NCI-H524 treated with DMSO at 0.1 percent for 48 hours (cell line): ENCODE measurements around the gene BICRA.
"Not testable (repeated sequence)": the region's sequence is repeated elsewhere in the genome, so short reads cannot be mapped to it uniquely, and the experiment has no call there.

Experiments used
- DNase-seq: peaks from one replicate; lab custom pipeline; 2025; lab: John Stamatoyannopoulos, UW

BICRA gene

GRCh38 chr19:47694466-47695273 is 85.7 kb downstream of the BICRA start:
- DNase-seq = no peak

DNA sequence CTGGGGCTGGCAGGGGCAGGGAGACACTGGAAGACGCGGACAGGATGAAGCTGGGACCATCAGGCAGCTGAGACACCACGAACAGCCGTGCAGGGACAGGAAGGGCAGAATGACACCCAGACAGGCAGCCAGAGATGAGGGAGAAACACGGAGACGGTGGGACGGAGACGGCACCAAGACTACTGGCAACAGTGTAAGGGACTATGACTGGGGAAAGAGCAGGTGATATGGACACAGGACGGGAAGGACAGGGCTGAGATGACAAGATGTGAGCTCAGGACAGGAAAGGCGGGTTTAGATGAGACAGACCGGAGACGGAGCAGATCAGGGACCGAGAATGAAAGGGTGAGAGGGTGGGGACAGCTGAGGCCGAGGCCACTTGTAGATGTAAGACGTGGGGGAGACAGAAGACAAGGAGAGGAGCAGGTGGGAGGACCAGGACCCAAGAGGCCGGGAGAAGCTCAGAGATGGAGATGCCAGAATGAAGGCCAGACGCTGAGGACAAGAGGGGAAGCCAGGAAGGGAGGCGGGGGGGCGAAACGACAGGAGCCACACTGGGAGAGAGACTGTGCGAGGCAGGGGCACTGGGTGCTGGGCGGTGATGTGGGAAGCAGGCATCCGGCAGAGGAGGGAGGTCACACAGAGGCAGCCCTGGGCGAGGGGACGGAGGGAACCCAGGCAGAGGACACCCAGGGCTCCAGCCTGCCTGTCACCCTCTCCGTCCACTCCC is 86.8 kb downstream of the BICRA start:
- DNase-seq = no peak

DNA sequence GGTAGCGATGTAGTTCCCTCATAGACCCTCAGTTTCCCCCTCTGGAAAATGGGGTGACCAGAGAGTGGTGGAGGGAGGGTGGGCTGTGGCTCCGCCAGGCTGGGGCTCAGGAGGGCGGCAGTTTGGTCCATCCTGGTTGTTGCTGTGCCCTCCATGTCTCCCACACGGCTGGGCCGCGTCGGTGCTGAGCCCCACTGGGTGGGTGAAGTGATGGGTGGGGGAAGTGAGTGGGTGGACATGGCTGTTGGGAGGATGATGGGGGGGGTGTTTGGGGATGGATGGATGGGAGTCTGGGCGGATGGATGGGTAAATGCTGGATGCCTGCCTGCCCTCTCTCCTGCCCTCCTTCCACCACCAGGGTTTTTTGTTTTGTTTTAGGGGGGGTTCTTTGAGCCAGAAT is 87.7 kb downstream of the BICRA start:
- no peak for DNase-seq

- DNase-seq = peak; percentile 5
These were observed 89.1 kb downstream of the BICRA start for GRCh38 chr19:47697863-47698609.

GRCh38 chr19:47698631-47699359 is 89.9 kb downstream of the BICRA start:
- no peak for DNase-seq

DNA sequence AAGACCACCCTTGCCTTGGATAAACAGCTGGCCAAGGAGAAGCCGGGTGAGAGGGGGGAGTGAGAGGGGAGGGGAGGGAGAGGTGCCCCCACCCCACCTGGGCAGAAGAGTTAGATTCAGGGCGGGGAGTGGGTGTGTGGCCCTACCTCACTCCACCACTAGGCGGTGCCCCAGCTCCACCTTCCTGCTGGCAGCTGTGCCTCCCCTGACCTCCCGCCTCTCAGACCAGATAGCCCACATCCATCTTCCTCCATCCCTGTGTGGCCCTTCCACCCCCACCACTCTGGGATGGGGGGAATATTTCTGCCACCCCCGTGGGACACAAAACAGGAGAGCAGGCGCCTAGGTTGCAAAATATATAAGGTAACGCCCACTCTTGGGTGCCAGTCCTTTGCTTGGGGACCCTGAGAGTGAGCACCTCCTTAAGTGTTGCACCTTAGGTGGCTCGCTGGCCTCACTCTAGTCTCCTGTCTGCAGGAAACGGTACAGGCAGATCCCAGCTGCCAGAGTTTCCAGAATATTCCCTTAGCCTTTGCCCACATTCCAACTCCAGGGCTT is 90.5 kb downstream of the BICRA start:
- DNase-seq = peak; percentile 11

- DNase-seq = no peak
These were observed 92.2 kb downstream of the BICRA start for GRCh38 chr19:47700934-47701716.

DNA sequence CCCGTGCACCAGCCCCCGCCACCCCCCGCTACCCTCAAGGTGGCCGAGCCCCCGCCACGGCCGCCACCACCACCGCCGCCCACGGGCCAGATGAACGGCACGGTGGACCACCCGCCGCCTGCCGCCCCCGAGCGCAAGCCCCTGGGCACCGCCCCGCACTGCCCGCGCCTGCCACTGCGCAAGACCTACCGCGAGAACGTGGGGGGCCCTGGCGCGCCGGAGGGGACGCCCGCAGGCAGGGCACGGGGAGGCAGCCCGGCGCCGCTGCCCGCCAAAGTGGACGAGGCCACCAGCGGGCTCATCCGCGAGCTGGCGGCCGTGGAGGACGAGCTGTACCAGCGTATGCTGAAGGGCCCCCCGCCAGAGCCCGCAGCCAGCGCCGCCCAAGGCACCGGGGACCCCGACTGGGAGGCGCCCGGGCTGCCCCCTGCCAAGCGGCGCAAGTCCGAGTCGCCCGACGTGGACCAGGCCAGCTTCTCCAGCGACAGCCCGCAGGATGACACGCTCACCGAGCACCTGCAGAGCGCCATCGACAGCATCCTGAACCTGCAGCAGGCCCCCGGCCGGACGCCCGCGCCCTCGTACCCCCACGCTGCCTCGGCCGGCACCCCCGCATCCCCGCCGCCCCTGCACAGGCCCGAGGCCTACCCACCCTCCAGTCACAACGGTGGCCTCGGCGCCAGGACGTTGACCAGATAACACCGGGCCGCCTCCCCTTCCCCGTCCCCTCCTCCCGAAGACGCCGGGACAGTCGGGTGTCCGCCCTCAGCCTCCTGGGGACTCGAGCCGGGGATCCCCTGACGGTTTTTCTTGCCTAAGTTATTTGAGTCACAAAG is 93.0 kb downstream of the BICRA start:
- no peak for DNase-seq

DNA sequence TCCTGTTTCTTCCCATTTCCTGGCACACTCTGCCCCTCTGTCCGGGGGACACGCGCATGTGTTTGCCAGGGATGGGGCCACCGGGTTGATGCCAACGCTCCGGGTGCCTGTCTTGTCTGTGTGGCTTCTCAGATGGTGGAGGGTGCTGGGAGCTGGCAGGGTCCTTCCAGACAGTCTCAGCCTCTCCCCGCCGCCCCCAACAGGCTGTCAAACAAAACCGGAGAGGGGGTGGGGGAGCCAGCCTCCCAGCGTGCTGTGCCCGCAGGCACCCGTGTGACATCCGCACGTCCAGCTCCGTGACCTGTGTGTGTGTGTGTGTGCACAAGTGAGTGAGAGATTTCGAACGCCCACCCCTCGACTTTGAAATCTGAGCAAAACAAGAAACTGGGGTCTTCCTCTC is 93.7 kb downstream of the BICRA start:
- DNase-seq = no peak

- no peak for DNase-seq
These were observed 94.4 kb downstream of the BICRA start for GRCh38 chr19:47703301-47703700.

- DNase-seq = no peak
These were observed 95.1 kb downstream of the BICRA start for GRCh38 chr19:47704024-47704423.

DNA sequence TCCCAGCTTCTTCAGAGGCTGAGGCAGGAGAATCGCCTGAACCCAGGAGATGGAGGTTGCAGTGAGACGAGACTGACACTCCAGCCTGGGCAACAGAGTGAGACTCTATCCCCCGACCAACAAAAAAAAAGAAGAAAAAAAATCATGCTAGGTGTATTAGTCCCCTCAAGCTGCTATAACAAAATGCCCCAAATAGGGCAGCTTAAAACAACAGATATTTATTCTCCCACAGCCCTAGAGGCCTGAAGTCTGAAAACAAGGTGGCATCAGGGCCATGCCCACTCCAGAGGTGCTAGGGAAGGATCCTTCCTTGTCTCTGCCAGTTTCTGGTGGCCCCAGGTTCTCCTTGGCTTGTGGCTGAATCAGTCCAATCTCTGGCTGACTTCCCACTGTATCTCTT is 95.7 kb downstream of the BICRA start:
- DNase-seq = no peak

- DNase-seq = peak; percentile 11
These were observed 98.4 kb downstream of the BICRA start for GRCh38 chr19:47707135-47707925.

GRCh38 chr19:47711652-47712242 is 102.8 kb downstream of the BICRA start:
- DNase-seq = no peak

DNA sequence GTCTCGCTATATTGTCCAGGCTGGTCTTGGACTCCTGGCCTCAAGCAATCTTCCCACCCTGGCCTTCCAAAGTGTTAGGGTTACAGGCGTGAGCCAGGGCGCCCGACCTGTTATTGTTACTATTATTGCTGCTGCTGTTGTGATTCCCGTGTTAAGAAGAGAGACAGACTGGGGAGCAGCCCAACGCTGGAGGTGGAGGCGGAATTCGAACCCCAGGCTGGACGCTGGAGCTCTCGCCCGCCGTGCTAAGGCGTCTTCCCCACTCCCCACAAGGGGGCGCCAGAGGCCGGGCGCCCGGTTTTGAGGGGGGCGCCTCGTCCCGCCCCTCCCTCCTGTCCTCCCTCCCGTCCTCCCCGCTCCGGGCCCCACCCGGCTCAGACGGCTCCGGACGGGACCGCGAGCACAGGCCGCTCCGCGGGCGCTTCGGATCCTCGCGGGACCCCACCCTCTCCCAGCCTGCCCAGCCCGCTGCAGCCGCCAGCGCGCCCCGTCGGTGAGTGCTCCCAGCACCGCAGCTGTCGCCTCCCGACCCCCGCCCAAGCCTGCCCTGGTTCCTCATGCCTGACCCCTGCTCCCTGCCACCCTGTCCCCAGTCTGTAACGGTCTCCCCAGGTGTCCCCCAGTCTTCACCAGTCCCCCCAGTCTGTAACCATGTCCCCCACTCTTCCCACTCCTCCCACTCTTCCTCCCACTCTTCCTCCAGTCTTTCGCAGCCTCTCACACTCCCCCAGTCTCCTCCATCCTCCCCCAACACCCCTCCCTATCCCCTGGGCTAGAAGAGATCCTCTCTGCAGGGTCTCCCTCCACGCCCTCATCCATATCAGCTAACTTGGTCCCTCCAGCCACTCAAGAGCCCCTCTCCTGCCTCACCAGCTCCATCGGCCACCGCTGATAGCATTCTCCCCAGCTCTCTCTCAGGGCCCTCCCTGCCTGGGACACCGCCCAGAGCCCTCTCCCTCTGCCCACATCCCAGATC is 104.4 kb downstream of the BICRA start, which contains the start of gene EHD2:
Gene EHD2, plus strand, starts transcription at position 377 of the 976 bp plus-strand sequence. CDS start 3,191 bp downstream, outside the sequence.
- DNase-seq = no peak

DNA sequence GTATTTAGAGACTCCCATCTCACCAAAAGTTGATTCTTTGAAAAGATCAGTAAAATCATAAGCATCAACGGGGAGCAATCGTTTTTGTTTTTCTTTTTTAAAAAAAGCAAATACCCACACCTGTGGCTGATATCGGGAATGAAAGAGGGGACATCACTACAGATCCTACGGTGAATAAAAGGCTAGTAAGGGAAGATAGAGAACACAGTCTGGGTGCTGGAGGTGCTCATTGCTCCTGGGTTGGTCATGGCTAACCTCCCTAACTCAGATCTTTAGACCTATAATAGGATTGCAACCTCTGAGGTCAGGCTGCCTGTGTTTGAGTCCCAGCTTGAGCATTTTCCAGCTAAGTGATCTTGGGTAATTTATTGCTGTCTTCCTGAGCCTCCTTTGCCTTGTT is 105.4 kb downstream of the BICRA start:
- DNase-seq = no peak

GRCh38 chr19:47714855-47715254 is 105.9 kb downstream of the BICRA start:
- DNase-seq = not testable (repeated sequence)
